HCT116 (cell line): ENCODE results near the gene PPP1R3C. TPM values are rescaled to one million over a fixed set of nuclear protein-coding genes. Genes with fewer than 3 reads are reported as not detected.

Experiments used
- ATAC-seq: fragments of 200-7000 bp; cut with Tn5 transposase; 2 replicates; pipeline ENCODE4 v1.9.1; 2020; ENCODE audit warnings: mild to moderate bottlenecking, moderate library complexity
- BruUV-seq: library from RNA; stranded (reverse); fragments of 400-500 nt; replicated peaks from 2 replicates; lab custom pipeline; 2021; lab: Mats Ljungman, UMichigan
- CTCF ChIA-PET: fragments of 300-600 bp; sonication (Branson Sonifier 250); formaldehyde crosslinking; loops from one replicate; lab custom pipeline; 2021; ENCODE audit warnings: antibody characterized with exemption; lab: Charles Lee
- POLR2A ChIA-PET: fragments of 300-600, 350-600 bp; sonication (Branson Sonifier 250); formaldehyde crosslinking; loops from one replicate; lab custom pipeline; 2021; ENCODE audit warnings: antibody characterized with exemption; lab: Charles Lee
- RAD21 ChIA-PET, 2 experiments: fragments of 300-600 bp; sonication (Branson Sonifier 250); formaldehyde crosslinking; loops; one replicate each; lab custom pipeline; 2023; ENCODE audit warnings: low total read pairs in 2 of 2; ENCODE audit not compliant: uncharacterized antibody in 2 of 2, unreplicated experiment in 2 of 2, low non-redundant PET in 1 of 2; lab: Charles Lee
- DNase-seq: peaks from one replicate; pipeline ENCODE4 v3.0.0-alpha.2; 2010; ENCODE audit warnings: low read depth, low spot score
- H2AFZ ChIP-seq: fragments of 200-600 bp; shearing (Covaris generic), sonication (generic); 2 replicates; pipeline ENCODE4 v1.6.1; 2017; ENCODE audit warnings: low read depth, mixed run types, mixed read lengths, antibody characterized with exemption, low read length; ENCODE audit not compliant: poor library complexity, severe bottlenecking
- H3K27ac ChIP-seq: 2 replicates; pipeline ENCODE4 v1.5.1; 2012; ENCODE audit warnings: low read depth, low read length
- H3K27me3 ChIP-seq: fragments of 200-600 bp; sonication (generic); 2 replicates; pipeline ENCODE4 v1.6.1; 2016; ENCODE audit warnings: mixed run types, low read length, mixed read lengths; ENCODE audit not compliant: insufficient read depth
- H3K36me3 ChIP-seq, 2 experiments: fragments of 200-500 bp in 1 of 2; fragments of 200-600 bp in 1 of 2; sonication (Bioruptor generic) in 1 of 2; sonication (generic) in 1 of 2; 2 replicates each; pipeline versions ENCODE4 v1.5.1 to v1.6.1; 2014 to 2016; ENCODE audit warnings: low read length in 2 of 2, inconsistent platforms in 1 of 2, mixed read lengths in 1 of 2, mixed run types in 1 of 2; ENCODE audit not compliant: insufficient read depth in 2 of 2, control insufficient read depth in 1 of 2
- H3K4me1 ChIP-seq, 2 experiments: fragments of 200-600 bp in 1 of 2; sonication (generic) in 1 of 2; 2 replicates each; pipeline versions ENCODE4 v1.5.1 to v1.6.1; 2012 to 2017; ENCODE audit warnings: low read length in 2 of 2, inconsistent platforms in 1 of 2, mild to moderate bottlenecking in 1 of 2, mixed read lengths in 1 of 2, mixed run types in 1 of 2, moderate library complexity in 1 of 2; ENCODE audit not compliant: insufficient read depth in 2 of 2, control insufficient read depth in 1 of 2
- H3K4me2 ChIP-seq: fragments of 200-600 bp; sonication (generic); 2 replicates; pipeline ENCODE4 v1.6.1; 2017; ENCODE audit warnings: mixed run types, low read length, mixed read lengths
- H3K4me3 ChIP-seq, 2 experiments: fragments of 200-600 bp in 1 of 2; sonication (generic) in 1 of 2; replicated peaks in 1 of 2; 2 replicates each; pipeline ENCODE4 v1.5.1; 2011 to 2016; ENCODE audit warnings: low read length in 2 of 2, control low read depth in 1 of 2, low read depth in 1 of 2, mild to moderate bottlenecking in 1 of 2, mixed read lengths in 1 of 2, mixed run types in 1 of 2
- H3K79me2 ChIP-seq: fragments of 200-600 bp; sonication (generic); 2 replicates; pipeline ENCODE4 v1.6.1; 2017; ENCODE audit warnings: mild to moderate bottlenecking, mixed run types, low read length, moderate library complexity, mixed read lengths; ENCODE audit not compliant: insufficient read depth
- H3K9ac ChIP-seq: fragments of 200-600 bp; sonication (generic); 2 replicates; pipeline ENCODE4 v1.6.1; 2016; ENCODE audit warnings: low read length, mixed read lengths
- H3K9me2 ChIP-seq: fragments of 200-600 bp; sonication (generic), shearing (Covaris generic); 2 replicates; pipeline ENCODE4 v1.6.1; 2017; ENCODE audit warnings: mixed run types, mild to moderate bottlenecking, moderate library complexity; ENCODE audit not compliant: insufficient read depth
- H3K9me3 ChIP-seq, 2 experiments: fragments of 200-500 bp in 1 of 2; fragments of 200-600 bp in 1 of 2; sonication (Bioruptor generic) in 1 of 2; sonication (generic) in 1 of 2; 2 replicates each; pipeline ENCODE4 v1.6.1; 2014 to 2017; ENCODE audit warnings: low read length in 2 of 2, mixed read lengths in 2 of 2, inconsistent platforms in 1 of 2, low read depth in 1 of 2, mild to moderate bottlenecking in 1 of 2, mixed run types in 1 of 2, moderate library complexity in 1 of 2; ENCODE audit not compliant: control insufficient read depth in 1 of 2, insufficient read depth in 1 of 2
- H4K20me1 ChIP-seq: fragments of 200-600 bp; sonication (generic), shearing (Covaris generic); 2 replicates; pipeline ENCODE4 v1.6.1; 2017; ENCODE audit warnings: mixed run types, mild to moderate bottlenecking, moderate library complexity; ENCODE audit not compliant: insufficient read depth
- CTCF ChIP-seq, 3 experiments: fragments of 200-600 bp in 1 of 3; sonication (generic) in 1 of 3; IDR thresholded peaks in 2 of 3; conservative IDR thresholded peaks in 1 of 3; 2 replicates each; pipeline ENCODE4 v1.5.1; 2012 to 2017; ENCODE audit warnings: low read depth in 2 of 3, low read length in 2 of 3, antibody characterized with exemption in 1 of 3, borderline replicate concordance in 1 of 3, control low read depth in 1 of 3, mild to moderate bottlenecking in 1 of 3, mixed read lengths in 1 of 3, mixed run types in 1 of 3, moderate library complexity in 1 of 3; ENCODE audit not compliant: insufficient read depth in 1 of 3
- EGR1 ChIP-seq: IDR thresholded peaks from 2 replicates; pipeline ENCODE4 v1.6.1; 2012; ENCODE audit warnings: low read depth
- ELF1 ChIP-seq: IDR thresholded peaks from 2 replicates; pipeline ENCODE4 v1.6.1; 2012; ENCODE audit warnings: low read depth, borderline replicate concordance
- EZH2 ChIP-seq: fragments of 200-600 bp; sonication (generic); IDR thresholded peaks from 2 replicates; pipeline ENCODE4 v1.6.1; 2017; ENCODE audit warnings: antibody characterized with exemption, mixed run types
- EZH2phosphoT487 ChIP-seq: fragments of 200-600 bp; IDR thresholded peaks from 2 replicates; pipeline ENCODE4 v1.6.1; 2018; ENCODE audit warnings: antibody characterized with exemption, borderline replicate concordance
- JUND ChIP-seq: IDR thresholded peaks from 2 replicates; pipeline ENCODE4 v1.6.1; 2012
- MAX ChIP-seq: IDR thresholded peaks from 2 replicates; pipeline ENCODE4 v1.6.1; 2012
- POLR2AphosphoS5 ChIP-seq: IDR thresholded peaks from 2 replicates; pipeline ENCODE4 v1.6.1; 2011; ENCODE audit warnings: mild to moderate bottlenecking, low read depth, low read length, moderate library complexity
- RAD21 ChIP-seq: IDR thresholded peaks from 2 replicates; pipeline ENCODE4 v1.6.1; 2012; ENCODE audit warnings: low read depth, mild to moderate bottlenecking
- SIN3A ChIP-seq: IDR thresholded peaks from 2 replicates; pipeline ENCODE4 v1.6.1; 2012; ENCODE audit warnings: low read depth
- SP1 ChIP-seq: IDR thresholded peaks from 2 replicates; pipeline ENCODE4 v1.6.1; 2012; ENCODE audit warnings: low read depth
- TCF7L2 ChIP-seq: IDR thresholded peaks from 2 replicates; pipeline ENCODE4 v1.7.0; 2011; ENCODE audit warnings: borderline replicate concordance, inconsistent platforms; ENCODE audit not compliant: insufficient read depth, insufficient read length; ENCODE audit errors: extremely low read depth
- YY1 ChIP-seq: IDR thresholded peaks from 2 replicates; pipeline ENCODE4 v1.6.1; 2011; ENCODE audit warnings: low read length, low read depth, moderate library complexity, mild to moderate bottlenecking; ENCODE audit not compliant: insufficient replicate concordance; ENCODE audit errors: extremely low read depth
- intact Hi-C: fragments of 100-400 bp; cut with micrococcal nuclease; formaldehyde crosslinking; loops from 2 replicates; pipeline ENCODE4 v1.10.0; 2022
- total RNA-seq: library from RNA; stranded (reverse); gene quantifications from one replicate; pipeline ENCODE4 v1.2.1, GENCODE V29; 2021; ENCODE audit not compliant: unreplicated experiment
- TF ChIP-seq, protein P1 (sequence below): IDR thresholded peaks from 2 replicates; pipeline ENCODE4 v1.6.1; 2012; ENCODE audit warnings: low read depth
- TF ChIP-seq, protein P2 (sequence below): IDR thresholded peaks from 2 replicates; pipeline ENCODE4 v1.6.1; 2011; ENCODE audit warnings: mild to moderate bottlenecking, low read length, moderate library complexity; ENCODE audit not compliant: insufficient replicate concordance; ENCODE audit errors: extremely low read depth

PPP1R3C gene
- total RNA-seq, 1 experiment from 2014 or later = 0.20 TPM

- Histone ChIP-seq H4K20me1 (no peaks in the 10 kb centered on the region), H3K9me3 (no peaks in the 10 kb centered on the region), H3K9me2 (no peaks in the 10 kb centered on the region), H3K4me1 (no peaks in the 10 kb centered on the region), H3K4me3 (no peak overlapping the region), H3K36me3 (no peaks in the 10 kb centered on the region), H3K79me2 (no peaks in the 10 kb centered on the region), H3K4me2 (no peak overlapping the region), H3K9ac (no peak overlapping the region), H3K27me3 (no peaks in the 10 kb centered on the region), H2AFZ (no peak overlapping the region), H3K27ac (no peak overlapping the region)
- TF ChIP-seq CTCF (IDR thresholded peaks at IDR 0.05 in 2 of 3, conservative IDR thresholded peaks at IDR 0.05 in 1 of 3; ENCODE audit: borderline replicate concordance in 1 of 3, insufficient read depth in 1 of 3, low read depth in 2 of 3, low read length in 2 of 3) (no peak), RAD21 (no peak), SP1 (no peak), EZH2phosphoT487 (no peak), EZH2 (no peak), POLR2AphosphoS5 (no peak), EGR1 (no peak), TCF7L2 (no peak), SIN3A (no peak), MAX (no peak), JUND (no peak), YY1 (no peak), ELF1 (no peak)
- TF ChIP-seq, protein P1, sequence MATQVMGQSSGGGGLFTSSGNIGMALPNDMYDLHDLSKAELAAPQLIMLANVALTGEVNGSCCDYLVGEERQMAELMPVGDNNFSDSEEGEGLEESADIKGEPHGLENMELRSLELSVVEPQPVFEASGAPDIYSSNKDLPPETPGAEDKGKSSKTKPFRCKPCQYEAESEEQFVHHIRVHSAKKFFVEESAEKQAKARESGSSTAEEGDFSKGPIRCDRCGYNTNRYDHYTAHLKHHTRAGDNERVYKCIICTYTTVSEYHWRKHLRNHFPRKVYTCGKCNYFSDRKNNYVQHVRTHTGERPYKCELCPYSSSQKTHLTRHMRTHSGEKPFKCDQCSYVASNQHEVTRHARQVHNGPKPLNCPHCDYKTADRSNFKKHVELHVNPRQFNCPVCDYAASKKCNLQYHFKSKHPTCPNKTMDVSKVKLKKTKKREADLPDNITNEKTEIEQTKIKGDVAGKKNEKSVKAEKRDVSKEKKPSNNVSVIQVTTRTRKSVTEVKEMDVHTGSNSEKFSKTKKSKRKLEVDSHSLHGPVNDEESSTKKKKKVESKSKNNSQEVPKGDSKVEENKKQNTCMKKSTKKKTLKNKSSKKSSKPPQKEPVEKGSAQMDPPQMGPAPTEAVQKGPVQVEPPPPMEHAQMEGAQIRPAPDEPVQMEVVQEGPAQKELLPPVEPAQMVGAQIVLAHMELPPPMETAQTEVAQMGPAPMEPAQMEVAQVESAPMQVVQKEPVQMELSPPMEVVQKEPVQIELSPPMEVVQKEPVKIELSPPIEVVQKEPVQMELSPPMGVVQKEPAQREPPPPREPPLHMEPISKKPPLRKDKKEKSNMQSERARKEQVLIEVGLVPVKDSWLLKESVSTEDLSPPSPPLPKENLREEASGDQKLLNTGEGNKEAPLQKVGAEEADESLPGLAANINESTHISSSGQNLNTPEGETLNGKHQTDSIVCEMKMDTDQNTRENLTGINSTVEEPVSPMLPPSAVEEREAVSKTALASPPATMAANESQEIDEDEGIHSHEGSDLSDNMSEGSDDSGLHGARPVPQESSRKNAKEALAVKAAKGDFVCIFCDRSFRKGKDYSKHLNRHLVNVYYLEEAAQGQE = no peak
- TF ChIP-seq, protein P2, sequence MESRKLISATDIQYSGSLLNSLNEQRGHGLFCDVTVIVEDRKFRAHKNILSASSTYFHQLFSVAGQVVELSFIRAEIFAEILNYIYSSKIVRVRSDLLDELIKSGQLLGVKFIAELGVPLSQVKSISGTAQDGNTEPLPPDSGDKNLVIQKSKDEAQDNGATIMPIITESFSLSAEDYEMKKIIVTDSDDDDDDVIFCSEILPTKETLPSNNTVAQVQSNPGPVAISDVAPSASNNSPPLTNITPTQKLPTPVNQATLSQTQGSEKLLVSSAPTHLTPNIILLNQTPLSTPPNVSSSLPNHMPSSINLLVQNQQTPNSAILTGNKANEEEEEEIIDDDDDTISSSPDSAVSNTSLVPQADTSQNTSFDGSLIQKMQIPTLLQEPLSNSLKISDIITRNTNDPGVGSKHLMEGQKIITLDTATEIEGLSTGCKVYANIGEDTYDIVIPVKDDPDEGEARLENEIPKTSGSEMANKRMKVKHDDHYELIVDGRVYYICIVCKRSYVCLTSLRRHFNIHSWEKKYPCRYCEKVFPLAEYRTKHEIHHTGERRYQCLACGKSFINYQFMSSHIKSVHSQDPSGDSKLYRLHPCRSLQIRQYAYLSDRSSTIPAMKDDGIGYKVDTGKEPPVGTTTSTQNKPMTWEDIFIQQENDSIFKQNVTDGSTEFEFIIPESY = no peak
- no peak for DNase-seq
- intact Hi-C loops = no loop called here
- no TSS peak for BruUV-seq
- CTCF ChIA-PET = no interaction called here
- POLR2A ChIA-PET = no interaction called here
- RAD21 ChIA-PET = no interaction called here
- no peak for ATAC-seq
Measured at GRCh38 chr10:91579329-91579985, 53.4 kb downstream of the PPP1R3C start.
